ENCODE measurements around the gene ABTB1. TPM values are rescaled to one million over a fixed set of nuclear protein-coding genes. Genes with fewer than 3 reads are reported as not detected.

Gene ABTB1
- total and polyA plus RNA-seq, 2 experiments from 2014 or later = 3.7 to 5.7 TPM

- H3K4me3 ChIP-seq = no peak overlapping the region
- H3K27ac ChIP-seq (ENCODE audit: low read depth) = no peak overlapping the region
- H3K27me3 ChIP-seq (ENCODE audit: insufficient read depth) = no peaks in the 10 kb centered on the region
- H3K79me2 ChIP-seq (replicated peaks; ENCODE audit: insufficient read depth) = no peaks in the 10 kb centered on the region
- H3K27ac Mint-ChIP-seq = no peak overlapping the region
- H3K9me3 Mint-ChIP-seq = no peaks in the 10 kb centered on the region; the same call in 2 of the 3 replicates
- peaks cover 27% of the 10 kb centered on the region for H3K4me1 Mint-ChIP-seq
- DNase-seq (ENCODE audit: low spot score) (no peak), ATAC-seq (no peak)
- no peaks in the 10 kb centered on the region for H4K20me1 ChIP-seq (replicated peaks; ENCODE audit: insufficient read depth)
- H3K4me3 Mint-ChIP-seq = no peak overlapping the region
- no peaks in the 10 kb centered on the region for H3F3A ChIP-seq (replicated peaks; ENCODE audit: low read depth)
- H2AFZ ChIP-seq = no peak overlapping the region
- H3K36me3 ChIP-seq (ENCODE audit: insufficient read depth) = no peaks in the 10 kb centered on the region
- peaks cover under 1% of the 10 kb centered on the region; the same call in 1 of the 2 replicates for H3K4me1 ChIP-seq (ENCODE audit: insufficient read depth)
- no peaks in the 10 kb centered on the region for H3K36me3 Mint-ChIP-seq (ENCODE audit: low read depth)
- H3K9me2 ChIP-seq (ENCODE audit: insufficient read depth) = 0 out of 2 replicates have a peak, but pooled peaks cover 5% of the 10 kb centered on the region
- TF ChIP-seq NANOG (IDR thresholded peaks at IDR 0.05; ENCODE audit: borderline replicate concordance) (no peak), REST (IDR thresholded peaks at IDR 0.05; ENCODE audit: unreplicated experiment) (no peak), POLR2AphosphoS5 (IDR thresholded peaks at IDR 0.05; ENCODE audit: low read depth) (no peak)
- TF ChIP-seq, protein P1, sequence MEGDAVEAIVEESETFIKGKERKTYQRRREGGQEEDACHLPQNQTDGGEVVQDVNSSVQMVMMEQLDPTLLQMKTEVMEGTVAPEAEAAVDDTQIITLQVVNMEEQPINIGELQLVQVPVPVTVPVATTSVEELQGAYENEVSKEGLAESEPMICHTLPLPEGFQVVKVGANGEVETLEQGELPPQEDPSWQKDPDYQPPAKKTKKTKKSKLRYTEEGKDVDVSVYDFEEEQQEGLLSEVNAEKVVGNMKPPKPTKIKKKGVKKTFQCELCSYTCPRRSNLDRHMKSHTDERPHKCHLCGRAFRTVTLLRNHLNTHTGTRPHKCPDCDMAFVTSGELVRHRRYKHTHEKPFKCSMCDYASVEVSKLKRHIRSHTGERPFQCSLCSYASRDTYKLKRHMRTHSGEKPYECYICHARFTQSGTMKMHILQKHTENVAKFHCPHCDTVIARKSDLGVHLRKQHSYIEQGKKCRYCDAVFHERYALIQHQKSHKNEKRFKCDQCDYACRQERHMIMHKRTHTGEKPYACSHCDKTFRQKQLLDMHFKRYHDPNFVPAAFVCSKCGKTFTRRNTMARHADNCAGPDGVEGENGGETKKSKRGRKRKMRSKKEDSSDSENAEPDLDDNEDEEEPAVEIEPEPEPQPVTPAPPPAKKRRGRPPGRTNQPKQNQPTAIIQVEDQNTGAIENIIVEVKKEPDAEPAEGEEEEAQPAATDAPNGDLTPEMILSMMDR (conservative IDR thresholded peaks at IDR 0.05; ENCODE audit: low read depth in 2 of 2) = no peak
- H3K27me3 Mint-ChIP-seq (ENCODE audit: insufficient read depth, low read depth, poor library complexity) = peaks cover 9% of the 10 kb centered on the region
- no peak overlapping the region for H3K4me2 ChIP-seq
These were observed 44.8 kb downstream of the ABTB1 start for GRCh38 chr3:127717357-127718244.

GRCh38 chr3:127718245-127718915, 45.6 kb downstream of the ABTB1 start:
- Histone ChIP-seq H3K27me3 (ENCODE audit: insufficient read depth) (no peaks in the 10 kb centered on the region), H3K4me2 (no peak overlapping the region), H3K79me2 (replicated peaks; ENCODE audit: insufficient read depth) (no peaks in the 10 kb centered on the region), H3K36me3 (ENCODE audit: insufficient read depth) (no peaks in the 10 kb centered on the region), H3F3A (replicated peaks; ENCODE audit: low read depth) (no peaks in the 10 kb centered on the region), H3K4me3 (no peak overlapping the region), H2AFZ (no peak overlapping the region), H3K27ac (ENCODE audit: low read depth) (no peak overlapping the region), H3K4me1 (ENCODE audit: insufficient read depth) (peaks cover 3% of the 10 kb centered on the region; the same call in 1 of the 2 replicates), H4K20me1 (replicated peaks; ENCODE audit: insufficient read depth) (no peaks in the 10 kb centered on the region), H3K9me2 (ENCODE audit: insufficient read depth) (0 out of 2 replicates have a peak, but pooled peaks cover 5% of the 10 kb centered on the region)
- Mint-ChIP-seq H3K4me1 (peaks cover 32% of the 10 kb centered on the region), H3K9me3 (no peaks in the 10 kb centered on the region; the same call in 2 of the 3 replicates), H3K4me3 (no peak overlapping the region), H3K36me3 (ENCODE audit: low read depth) (no peaks in the 10 kb centered on the region), H3K27me3 (ENCODE audit: insufficient read depth, low read depth, poor library complexity) (peaks cover 7% of the 10 kb centered on the region), H3K27ac (no peak overlapping the region)
- ATAC-seq = no peak
- no peak for DNase-seq (ENCODE audit: low spot score)
- TF ChIP-seq, protein P2, sequence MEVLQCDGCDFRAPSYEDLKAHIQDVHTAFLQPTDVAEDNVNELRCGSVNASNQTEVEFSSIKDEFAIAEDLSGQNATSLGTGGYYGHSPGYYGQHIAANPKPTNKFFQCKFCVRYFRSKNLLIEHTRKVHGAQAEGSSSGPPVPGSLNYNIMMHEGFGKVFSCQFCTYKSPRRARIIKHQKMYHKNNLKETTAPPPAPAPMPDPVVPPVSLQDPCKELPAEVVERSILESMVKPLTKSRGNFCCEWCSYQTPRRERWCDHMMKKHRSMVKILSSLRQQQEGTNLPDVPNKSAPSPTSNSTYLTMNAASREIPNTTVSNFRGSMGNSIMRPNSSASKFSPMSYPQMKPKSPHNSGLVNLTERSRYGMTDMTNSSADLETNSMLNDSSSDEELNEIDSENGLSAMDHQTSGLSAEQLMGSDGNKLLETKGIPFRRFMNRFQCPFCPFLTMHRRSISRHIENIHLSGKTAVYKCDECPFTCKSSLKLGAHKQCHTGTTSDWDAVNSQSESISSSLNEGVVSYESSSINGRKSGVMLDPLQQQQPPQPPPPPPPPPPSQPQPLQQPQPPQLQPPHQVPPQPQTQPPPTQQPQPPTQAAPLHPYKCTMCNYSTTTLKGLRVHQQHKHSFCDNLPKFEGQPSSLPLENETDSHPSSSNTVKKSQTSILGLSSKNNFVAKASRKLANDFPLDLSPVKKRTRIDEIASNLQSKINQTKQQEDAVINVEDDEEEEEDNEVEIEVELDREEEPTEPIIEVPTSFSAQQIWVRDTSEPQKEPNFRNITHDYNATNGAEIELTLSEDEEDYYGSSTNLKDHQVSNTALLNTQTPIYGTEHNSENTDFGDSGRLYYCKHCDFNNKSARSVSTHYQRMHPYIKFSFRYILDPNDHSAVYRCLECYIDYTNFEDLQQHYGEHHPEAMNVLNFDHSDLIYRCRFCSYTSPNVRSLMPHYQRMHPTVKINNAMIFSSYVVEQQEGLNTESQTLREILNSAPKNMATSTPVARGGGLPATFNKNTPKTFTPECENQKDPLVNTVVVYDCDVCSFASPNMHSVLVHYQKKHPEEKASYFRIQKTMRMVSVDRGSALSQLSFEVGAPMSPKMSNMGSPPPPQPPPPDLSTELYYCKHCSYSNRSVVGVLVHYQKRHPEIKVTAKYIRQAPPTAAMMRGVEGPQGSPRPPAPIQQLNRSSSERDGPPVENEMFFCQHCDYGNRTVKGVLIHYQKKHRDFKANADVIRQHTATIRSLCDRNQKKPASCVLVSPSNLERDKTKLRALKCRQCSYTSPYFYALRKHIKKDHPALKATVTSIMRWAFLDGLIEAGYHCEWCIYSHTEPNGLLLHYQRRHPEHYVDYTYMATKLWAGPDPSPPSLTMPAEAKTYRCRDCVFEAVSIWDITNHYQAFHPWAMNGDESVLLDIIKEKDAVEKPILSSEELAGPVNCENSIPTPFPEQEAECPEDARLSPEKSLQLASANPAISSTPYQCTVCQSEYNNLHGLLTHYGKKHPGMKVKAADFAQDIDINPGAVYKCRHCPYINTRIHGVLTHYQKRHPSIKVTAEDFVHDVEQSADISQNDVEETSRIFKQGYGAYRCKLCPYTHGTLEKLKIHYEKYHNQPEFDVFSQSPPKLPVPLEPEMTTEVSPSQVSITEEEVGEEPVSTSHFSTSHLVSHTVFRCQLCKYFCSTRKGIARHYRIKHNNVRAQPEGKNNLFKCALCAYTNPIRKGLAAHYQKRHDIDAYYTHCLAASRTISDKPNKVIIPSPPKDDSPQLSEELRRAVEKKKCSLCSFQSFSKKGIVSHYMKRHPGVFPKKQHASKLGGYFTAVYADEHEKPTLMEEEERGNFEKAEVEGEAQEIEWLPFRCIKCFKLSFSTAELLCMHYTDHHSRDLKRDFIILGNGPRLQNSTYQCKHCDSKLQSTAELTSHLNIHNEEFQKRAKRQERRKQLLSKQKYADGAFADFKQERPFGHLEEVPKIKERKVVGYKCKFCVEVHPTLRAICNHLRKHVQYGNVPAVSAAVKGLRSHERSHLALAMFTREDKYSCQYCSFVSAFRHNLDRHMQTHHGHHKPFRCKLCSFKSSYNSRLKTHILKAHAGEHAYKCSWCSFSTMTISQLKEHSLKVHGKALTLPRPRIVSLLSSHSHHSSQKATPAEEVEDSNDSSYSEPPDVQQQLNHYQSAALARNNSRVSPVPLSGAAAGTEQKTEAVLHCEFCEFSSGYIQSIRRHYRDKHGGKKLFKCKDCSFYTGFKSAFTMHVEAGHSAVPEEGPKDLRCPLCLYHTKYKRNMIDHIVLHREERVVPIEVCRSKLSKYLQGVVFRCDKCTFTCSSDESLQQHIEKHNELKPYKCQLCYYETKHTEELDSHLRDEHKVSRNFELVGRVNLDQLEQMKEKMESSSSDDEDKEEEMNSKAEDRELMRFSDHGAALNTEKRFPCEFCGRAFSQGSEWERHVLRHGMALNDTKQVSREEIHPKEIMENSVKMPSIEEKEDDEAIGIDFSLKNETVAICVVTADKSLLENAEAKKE (CRISPR knock-in tag; IDR thresholded peaks at IDR 0.05) = no peak
